Gastroesophageal sphincter (tissue), 4 donors: ENCODE measurements around the gene TMEM30A. TPM values are rescaled to one million over a fixed set of nuclear protein-coding genes. Genes with fewer than 3 reads are reported as not detected.
A peak's percentile ranks its signal among the peaks of the same experiment; 100 is the strongest.

Experiments used
- ATAC-seq: fragments of 150-250 bp; one replicate; pipeline ENCODE4 v1.9.1; 2016; ENCODE audit warnings: mild to moderate bottlenecking, moderate library complexity
- H3K27ac ChIP-seq, 4 donors: fragments of 200-600 bp; sonication (generic) in 3 of 4; 1 replicate in 3 of 4; 2 replicates in 1 of 4; pipeline ENCODE4 v1.5.1; 2016 to 2019
- H3K27me3 ChIP-seq: fragments of 200-600 bp; sonication (generic); one replicate; pipeline ENCODE4 v1.5.1; 2019
- H3K36me3 ChIP-seq, 2 donors: fragments of 200-600 bp; sonication (generic); one replicate each; pipeline ENCODE4 v1.5.1; 2019; ENCODE audit warnings: control low read depth in 1 of 2
- H3K4me1 ChIP-seq, 3 donors: fragments of 200-600 bp; sonication (generic); 1 replicate in 2 of 3; 2 replicates in 1 of 3; pipeline ENCODE4 v1.5.1; 2016 to 2019; ENCODE audit warnings: control low read depth in 2 of 3
- H3K4me3 ChIP-seq, 2 donors: fragments of 200-600 bp; sonication (generic); one replicate each; pipeline ENCODE4 v1.5.1; 2019; ENCODE audit warnings: mild to moderate bottlenecking in 1 of 2, moderate library complexity in 1 of 2
- H3K9me3 ChIP-seq, 3 donors: fragments of 200-600 bp; sonication (generic); one replicate each; pipeline ENCODE4 v1.5.1; 2017 to 2019; ENCODE audit warnings: control low read depth in 2 of 3
- CTCF ChIP-seq, 4 experiments: fragments of 200-600 bp in 2 of 4; fragments of 450-650 bp in 2 of 4; sonication (generic) in 1 of 4; IDR thresholded peaks; one replicate each; pipeline ENCODE4 v1.5.1; 2017 to 2019; ENCODE audit warnings: antibody characterized with exemption in 4 of 4, mild to moderate bottlenecking in 2 of 4, moderate library complexity in 2 of 4
- EP300 ChIP-seq: sonication (generic); formaldehyde crosslinking; IDR thresholded peaks from one replicate; pipeline ENCODE4 v1.6.1; 2017; ENCODE audit warnings: antibody characterized with exemption, mild to moderate bottlenecking
- POLR2A ChIP-seq, 2 donors: fragments of 450-650 bp; IDR thresholded peaks; one replicate each; pipeline ENCODE4 v1.6.1; 2017; ENCODE audit warnings: antibody characterized with exemption in 2 of 2, mild to moderate bottlenecking in 2 of 2, moderate library complexity in 1 of 2
- POLR2AphosphoS5 ChIP-seq: sonication (generic); formaldehyde crosslinking; IDR thresholded peaks from one replicate; pipeline ENCODE4 v1.6.1; 2017; ENCODE audit warnings: antibody characterized with exemption
- WGBS, 2 donors: methylation state at CpG; one replicate each; pipeline ENCODE4 v1.1.5; 2018; ENCODE audit warnings: low coverage in 1 of 2; 5-methylcytosine and 5-hydroxymethylcytosine counted together
- total RNA-seq, 4 donors: library from RNA; depleted of rRNA; stranded (reverse); fragments of >200 nt; gene quantifications; one replicate each; pipeline ENCODE4 v1.1.0, GENCODE V29; 2016

Gene TMEM30A
- total RNA-seq, 4 donors from 2014 or later: 90.2 to 125 (median 97.5) TPM

- Histone ChIP-seq H3K9me3 (no peaks in the 10 kb centered on the region), H3K36me3 (peaks cover 0 to 10% of the 10 kb centered on the region in 2 donors), H3K27me3 (no peaks in the 10 kb centered on the region), H3K27ac (no peak overlapping the region), H3K4me3 (no peak overlapping the region), H3K4me1 (peaks cover under 1 to 82% (median 7%) of the 10 kb centered on the region in 3 donors)
- ATAC-seq: no peak
- no peak for TF ChIP-seq EP300
- TF ChIP-seq CTCF (IDR thresholded peaks at IDR 0.05): no peak
- TF ChIP-seq POLR2A (IDR thresholded peaks at IDR 0.05): no peak
- no peak for TF ChIP-seq POLR2AphosphoS5
Measured at GRCh38 chr6:75275067-75275466, 9.5 kb downstream of the TMEM30A start.

DNA sequence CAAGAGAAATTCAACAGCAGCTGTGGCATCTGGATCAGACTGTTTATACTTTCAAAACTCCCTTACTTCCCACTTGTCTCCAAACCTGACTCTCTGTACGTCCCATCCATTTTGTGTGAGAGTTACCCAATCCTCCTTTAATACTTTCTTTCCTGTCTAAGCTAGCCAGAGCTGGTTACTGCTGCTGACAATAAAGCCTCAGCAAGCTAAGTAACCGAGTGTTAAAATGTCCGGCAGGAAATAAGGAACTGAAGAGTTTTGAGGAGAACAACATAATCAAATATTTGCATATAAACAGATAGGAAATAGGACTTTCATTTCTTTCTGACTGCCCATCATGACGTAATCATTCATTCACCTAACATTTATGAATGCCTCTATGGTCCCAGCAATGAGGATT, 11.6 kb downstream of the TMEM30A start:
- H3K9me3 ChIP-seq: no peaks in the 10 kb centered on the region
- no peak overlapping the region for H3K4me3 ChIP-seq
- H3K27me3 ChIP-seq: no peaks in the 10 kb centered on the region
- no peak for ATAC-seq
- H3K27ac ChIP-seq: peak overlapping the region in 1 of 4 donors; percentile 13
- H3K36me3 ChIP-seq: peaks cover 0 to 10% of the 10 kb centered on the region in 2 donors
- H3K4me1 ChIP-seq: peaks cover 0 to 70% (median 3%) of the 10 kb centered on the region in 3 donors
- TF ChIP-seq EP300 (no peak), POLR2A (IDR thresholded peaks at IDR 0.05) (no peak), CTCF (IDR thresholded peaks at IDR 0.05) (no peak), POLR2AphosphoS5 (no peak)
- WGBS, 2 donors: 74 to 89% methylated on average over 2 to 4 of the region's 4 CpGs

DNA sequence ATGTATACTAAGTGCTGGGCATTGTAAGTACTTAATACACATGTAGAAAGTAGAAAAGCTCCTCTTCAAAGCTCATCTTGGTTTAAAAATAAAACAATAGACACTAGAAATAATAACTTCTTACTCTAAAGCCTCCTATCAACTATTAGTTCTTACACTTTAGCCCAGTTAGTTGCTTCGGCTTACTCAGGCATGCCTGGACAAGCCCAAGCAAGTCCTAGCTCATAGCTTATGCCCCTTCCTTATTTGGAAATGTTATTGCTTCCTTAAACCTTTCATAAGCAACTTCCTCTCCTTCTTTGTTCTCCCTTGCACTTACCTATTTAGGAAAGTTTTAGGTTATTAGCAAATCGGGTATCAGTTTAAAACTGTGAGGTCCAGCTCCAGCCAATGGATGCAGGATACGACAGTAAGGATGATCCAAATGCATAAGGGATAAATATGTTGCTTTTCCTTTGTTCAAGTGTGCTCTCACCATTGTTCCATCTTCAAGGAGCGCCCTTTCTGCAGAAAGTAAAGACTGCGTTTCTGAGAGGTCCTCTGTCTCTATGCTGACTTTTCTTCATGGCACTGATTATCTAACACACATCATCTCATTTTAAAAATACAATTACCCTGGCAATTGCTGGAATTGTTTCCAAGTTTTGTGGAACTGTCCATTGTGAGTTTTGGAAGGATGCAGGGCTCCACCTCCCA, 12.3 kb downstream of the TMEM30A start:
- no peaks in the 10 kb centered on the region for H3K9me3 ChIP-seq
- peak overlapping the region in 3 of 4 donors; percentile 2 to 47 (median 15) for H3K27ac ChIP-seq
- H3K36me3 ChIP-seq: peaks cover 0 to 10% of the 10 kb centered on the region in 2 donors
- 82 to 88% methylated on average over 4 to 5 of the region's 5 CpGs for WGBS, 2 donors
- ATAC-seq: no peak
- H3K4me1 ChIP-seq: peaks cover 3 to 70% (median 3%) of the 10 kb centered on the region in 3 donors
- H3K4me3 ChIP-seq: no peak overlapping the region
- no peaks in the 10 kb centered on the region for H3K27me3 ChIP-seq
- TF ChIP-seq POLR2A (IDR thresholded peaks at IDR 0.05) (no peak), POLR2AphosphoS5 (no peak), EP300 (no peak), CTCF (IDR thresholded peaks at IDR 0.05) (no peak)

GRCh38 chr6:75268988-75269354, 15.6 kb downstream of the TMEM30A start:
- TF ChIP-seq POLR2A (IDR thresholded peaks at IDR 0.05): no peak
- no peak for TF ChIP-seq EP300
- TF ChIP-seq CTCF (IDR thresholded peaks at IDR 0.05): no peak
- TF ChIP-seq POLR2AphosphoS5: no peak
- Histone ChIP-seq H3K4me3 (no peak overlapping the region), H3K4me1 (peaks cover 3 to 53% (median 9%) of the 10 kb centered on the region in 3 donors), H3K27ac (no peak overlapping the region), H3K27me3 (no peaks in the 10 kb centered on the region), H3K36me3 (peaks cover 0 to 24% of the 10 kb centered on the region in 2 donors), H3K9me3 (no peaks in the 10 kb centered on the region)
- no peak for ATAC-seq
- 83 to 96% methylated on average over 4 of the region's 4 CpGs for WGBS, 2 donors
